ENCODE measurements around the gene C1orf35. TPM values are rescaled to one million over a fixed set of nuclear protein-coding genes. Genes with fewer than 3 reads are reported as not detected.

Gene C1orf35
- total RNA-seq, 1 experiment from 2014 or later: 63.3 TPM

DNA sequence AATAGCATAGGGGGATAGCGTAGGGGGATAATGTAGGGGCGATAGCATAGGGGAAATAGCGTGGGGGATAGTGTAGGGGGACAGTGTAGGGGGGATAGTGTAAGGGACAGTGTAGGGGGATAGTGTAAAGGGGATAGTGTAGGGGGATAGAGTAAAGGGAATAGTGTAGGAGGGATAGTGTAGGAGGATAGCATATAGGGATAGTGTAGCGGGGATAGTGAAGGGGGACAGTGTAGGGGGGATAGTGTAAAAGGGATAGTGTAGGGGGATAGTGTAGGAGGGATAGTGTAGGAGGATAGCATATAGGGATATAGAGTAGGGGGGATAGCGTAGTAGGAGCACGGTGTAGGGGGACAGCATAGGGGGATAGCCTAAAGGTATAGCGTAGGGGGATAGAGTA is 34.8 kb downstream of the C1orf35 start:
- Histone ChIP-seq H3K4me3 (ENCODE audit: low read length) (no peak overlapping the region), H3K9me2 (replicated peaks; ENCODE audit: low read length) (no peaks in the 10 kb centered on the region), H3K4me1 (ENCODE audit: insufficient read depth, low read length) (no peaks in the 10 kb centered on the region), H2AFZ (ENCODE audit: low read length) (no peak overlapping the region), H3K9ac (ENCODE audit: low read length) (no peak overlapping the region), H3F3A (ENCODE audit: low read length, unreplicated experiment) (no peaks in the 10 kb centered on the region), H3K79me2 (ENCODE audit: low read length) (no peaks in the 10 kb centered on the region), H3K36me3 (ENCODE audit: low read depth, low read length) (no peaks in the 10 kb centered on the region), H3K27ac (ENCODE audit: low read length) (no peak overlapping the region), H3K27me3 (ENCODE audit: low read length) (peaks cover 9% of the 10 kb centered on the region), H4K20me1 (ENCODE audit: low read length) (no peaks in the 10 kb centered on the region; the same call in 1 of the 2 replicates), H3K9me3 (ENCODE audit: low read length) (no peaks in the 10 kb centered on the region), H3K4me2 (ENCODE audit: low read length) (no peak overlapping the region)
- no peak for ATAC-seq
- intact Hi-C loops (cut with micrococcal nuclease): no loop called here
- BruUV-seq (replicated peaks): no TSS peak
- no peak for TF ChIP-seq EZH2 (IDR thresholded peaks at IDR 0.05; ENCODE audit: low read length, unreplicated experiment)
- TF ChIP-seq EZH2phosphoT487 (IDR thresholded peaks at IDR 0.05; ENCODE audit: borderline replicate concordance, low read length): no peak
- TF ChIP-seq CTCF (conservative IDR thresholded peaks at IDR 0.05; ENCODE audit: low read depth, low read length): no peak
- ChIA-PET POLR2A (ENCODE audit: unreplicated experiment) (no interaction called here), CTCF (no interaction called here)
- no peak for DNase-seq

DNA sequence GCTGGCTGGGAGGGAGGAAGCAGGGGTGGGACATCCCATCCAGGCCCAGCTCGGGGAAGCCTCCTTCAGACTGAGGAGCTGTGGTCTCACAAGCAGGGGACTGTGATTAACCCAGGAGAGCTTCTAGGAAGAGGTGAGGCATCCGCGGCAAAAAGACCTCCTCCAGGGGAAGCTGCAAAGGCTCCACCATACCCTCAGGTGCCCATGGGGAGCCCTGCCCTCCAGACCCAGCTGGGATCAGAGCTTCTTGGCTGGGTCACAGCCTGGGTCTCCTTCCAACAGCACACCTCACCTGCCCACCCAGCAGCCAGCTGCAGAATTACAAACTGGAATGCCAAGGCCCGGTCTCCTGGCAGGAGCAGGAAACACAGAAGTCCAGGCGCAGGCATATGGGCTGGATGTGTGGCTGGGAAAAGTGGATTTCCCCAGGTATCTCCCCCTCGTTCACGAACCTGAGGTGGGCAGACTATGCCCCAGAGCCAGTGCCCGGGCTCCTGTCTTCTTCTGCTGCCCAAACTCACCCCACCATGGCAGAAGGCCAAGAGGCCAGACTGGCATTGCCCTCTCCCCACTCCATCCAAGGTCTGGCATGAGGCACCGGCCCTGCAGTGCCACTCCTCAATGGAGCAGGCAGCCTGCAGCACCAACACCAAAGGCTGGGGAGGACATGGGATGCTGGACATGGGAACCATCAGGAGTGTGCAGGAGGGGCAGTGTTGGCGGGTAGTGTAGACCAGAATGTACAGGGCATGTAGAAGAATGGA is 36.1 kb downstream of the C1orf35 start:
- H3K9ac ChIP-seq (ENCODE audit: low read length): no peak overlapping the region
- H3K27me3 ChIP-seq (ENCODE audit: low read length): peaks cover 9% of the 10 kb centered on the region
- H2AFZ ChIP-seq (ENCODE audit: low read length): no peak overlapping the region
- H3K36me3 ChIP-seq (ENCODE audit: low read depth, low read length): no peaks in the 10 kb centered on the region
- no peaks in the 10 kb centered on the region for H3F3A ChIP-seq (ENCODE audit: low read length, unreplicated experiment)
- no peaks in the 10 kb centered on the region for H3K4me1 ChIP-seq (ENCODE audit: insufficient read depth, low read length)
- H3K9me2 ChIP-seq (replicated peaks; ENCODE audit: low read length): no peaks in the 10 kb centered on the region
- H3K27ac ChIP-seq (ENCODE audit: low read length): no peak overlapping the region
- intact Hi-C loops (cut with micrococcal nuclease): no loop called here
- ATAC-seq (no peak), DNase-seq (no peak)
- TF ChIP-seq CTCF (conservative IDR thresholded peaks at IDR 0.05; ENCODE audit: low read depth, low read length) (no peak), EZH2 (IDR thresholded peaks at IDR 0.05; ENCODE audit: low read length, unreplicated experiment) (no peak), EZH2phosphoT487 (IDR thresholded peaks at IDR 0.05; ENCODE audit: borderline replicate concordance, low read length) (no peak)
- H3K79me2 ChIP-seq (ENCODE audit: low read length): no peaks in the 10 kb centered on the region
- H3K9me3 ChIP-seq (ENCODE audit: low read length): no peaks in the 10 kb centered on the region
- no TSS peak for BruUV-seq (replicated peaks)
- no peak overlapping the region for H3K4me2 ChIP-seq (ENCODE audit: low read length)
- H4K20me1 ChIP-seq (ENCODE audit: low read length): no peaks in the 10 kb centered on the region
- CTCF ChIA-PET: no interaction called here
- POLR2A ChIA-PET (ENCODE audit: unreplicated experiment): no interaction called here
- no peak overlapping the region for H3K4me3 ChIP-seq (ENCODE audit: low read length)

DNA sequence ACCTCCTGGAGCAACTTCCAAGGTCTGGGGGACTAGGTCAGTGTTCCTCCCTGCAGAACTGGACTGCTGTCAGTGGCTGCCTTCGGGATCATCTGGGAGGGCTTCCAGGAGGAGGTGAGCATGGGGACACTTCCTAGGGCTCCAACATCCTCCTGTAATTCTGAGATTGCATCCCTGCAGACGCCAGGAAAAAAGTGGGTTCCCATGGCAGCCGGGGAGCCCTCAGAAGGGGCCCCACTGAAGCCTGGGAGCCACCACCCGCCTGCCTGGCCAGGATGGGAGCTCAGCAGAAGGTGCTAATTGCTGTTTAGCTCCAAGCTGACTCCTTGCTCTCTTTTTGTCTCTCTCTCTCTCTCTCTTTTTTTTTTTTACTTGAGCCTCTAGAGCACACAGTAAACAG is 36.7 kb downstream of the C1orf35 start:
- TF ChIP-seq EZH2 (IDR thresholded peaks at IDR 0.05; ENCODE audit: low read length, unreplicated experiment): no peak
- no peak for TF ChIP-seq EZH2phosphoT487 (IDR thresholded peaks at IDR 0.05; ENCODE audit: borderline replicate concordance, low read length)
- TF ChIP-seq CTCF (conservative IDR thresholded peaks at IDR 0.05; ENCODE audit: low read depth, low read length): no peak
- ATAC-seq: no peak
- POLR2A ChIA-PET (ENCODE audit: unreplicated experiment): no interaction called here

More for the DNA sequence above, 36.7 kb downstream of the C1orf35 start:
- CTCF ChIA-PET: no interaction called here
- Histone ChIP-seq H2AFZ (ENCODE audit: low read length) (no peak overlapping the region), H3K9me2 (replicated peaks; ENCODE audit: low read length) (no peaks in the 10 kb centered on the region), H3K9me3 (ENCODE audit: low read length) (no peaks in the 10 kb centered on the region), H3K27ac (ENCODE audit: low read length) (no peak overlapping the region), H3K36me3 (ENCODE audit: low read depth, low read length) (no peaks in the 10 kb centered on the region), H3K4me3 (ENCODE audit: low read length) (no peak overlapping the region), H3K27me3 (ENCODE audit: low read length) (peaks cover 9% of the 10 kb centered on the region), H3F3A (ENCODE audit: low read length, unreplicated experiment) (no peaks in the 10 kb centered on the region), H3K9ac (ENCODE audit: low read length) (no peak overlapping the region), H4K20me1 (ENCODE audit: low read length) (no peaks in the 10 kb centered on the region), H3K4me1 (ENCODE audit: insufficient read depth, low read length) (no peaks in the 10 kb centered on the region), H3K4me2 (ENCODE audit: low read length) (no peak overlapping the region), H3K79me2 (ENCODE audit: low read length) (no peaks in the 10 kb centered on the region)
- intact Hi-C loops (cut with micrococcal nuclease): no loop called here
- no peak for DNase-seq
- no TSS peak for BruUV-seq (replicated peaks)

Data from PC-3 (cell line).